ENCODE measurements around the gene MFRP.

MFRP gene

DNA sequence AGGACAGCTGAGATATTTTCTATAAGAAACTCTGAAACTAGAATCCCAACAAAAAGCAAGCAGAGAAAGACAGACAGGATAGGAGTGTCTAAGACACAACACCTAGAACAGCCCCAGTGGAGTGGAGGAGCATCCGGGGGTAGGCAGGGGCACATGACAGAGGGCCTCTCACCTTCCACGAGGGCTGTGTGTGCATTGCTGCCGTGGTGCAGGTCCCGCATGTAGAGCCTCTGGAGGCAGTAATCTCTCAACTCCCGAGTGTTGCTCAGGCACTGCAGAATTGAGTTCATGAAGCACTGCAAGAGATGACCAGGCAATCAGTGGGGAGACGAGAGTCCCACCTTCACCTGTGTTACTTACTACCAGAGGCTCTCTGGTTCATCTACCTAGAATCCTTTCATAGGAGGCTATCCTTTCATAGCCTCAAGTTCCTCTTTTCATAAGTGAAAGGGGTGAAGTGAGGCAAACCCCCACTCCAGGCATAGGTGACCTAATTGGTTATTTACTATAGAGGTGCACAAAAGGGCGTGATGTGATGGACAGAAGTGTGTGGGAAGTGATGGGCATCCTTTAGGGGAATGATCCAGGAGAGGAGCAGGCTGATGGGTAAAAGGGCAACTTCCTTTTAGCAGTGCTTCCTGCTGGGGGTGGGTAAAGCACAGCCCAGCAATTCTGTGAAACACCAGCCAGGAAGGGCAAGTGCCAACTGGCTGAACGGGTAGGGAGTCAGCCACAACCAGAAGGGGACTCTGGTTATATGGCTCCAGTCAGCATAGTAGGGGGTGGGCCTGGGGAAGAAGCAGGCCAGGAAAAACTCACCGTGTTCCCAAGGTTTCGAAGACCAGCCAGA, 13.1 kb upstream of the MFRP start:
- no peak for DNase-seq (ENCODE audit: low read depth in 1 of 2, low spot score in 1 of 2)

GRCh38 chr11:119357074-119357473, 10.6 kb upstream of the MFRP start:
- no peak for DNase-seq (ENCODE audit: low read depth in 1 of 2, low spot score in 1 of 2)

DNA sequence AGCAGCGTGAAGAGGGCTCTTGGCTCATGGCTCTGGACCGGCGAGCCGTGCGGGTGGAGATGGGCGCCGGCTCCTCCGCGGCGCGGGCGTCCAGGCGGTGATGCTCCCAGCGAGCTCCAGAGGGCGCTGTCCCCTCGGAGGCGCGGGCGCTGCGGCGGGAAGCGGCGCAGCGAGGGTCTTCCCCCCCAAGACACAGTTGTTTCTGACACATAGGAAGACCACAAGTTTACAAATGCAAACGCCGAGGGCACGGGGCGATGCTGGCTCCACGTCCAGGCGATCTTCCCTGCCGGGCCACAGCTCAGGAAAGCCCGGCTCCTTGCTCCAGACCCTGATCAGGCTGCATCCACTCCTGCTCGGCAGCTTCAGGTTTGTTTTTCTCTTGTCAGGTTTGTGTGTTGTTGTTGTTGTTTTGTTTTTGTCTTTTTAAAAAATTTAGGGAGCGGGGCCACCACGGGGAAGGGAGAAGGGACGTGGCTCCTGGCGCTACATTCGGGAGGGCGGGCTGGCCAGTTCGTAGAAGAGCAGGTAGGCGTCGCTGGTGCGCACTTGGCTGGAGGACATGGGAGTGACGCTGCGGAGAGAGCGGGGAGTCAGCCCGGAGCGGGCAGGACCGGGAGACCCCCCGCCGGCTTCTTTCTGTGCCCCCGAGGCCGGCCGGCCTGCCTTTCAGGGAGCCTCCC, 10.0 kb upstream of the MFRP start:
- DNase-seq (ENCODE audit: low read depth in 1 of 2, low spot score in 1 of 2) = peak; percentile 42 to 56

DNA sequence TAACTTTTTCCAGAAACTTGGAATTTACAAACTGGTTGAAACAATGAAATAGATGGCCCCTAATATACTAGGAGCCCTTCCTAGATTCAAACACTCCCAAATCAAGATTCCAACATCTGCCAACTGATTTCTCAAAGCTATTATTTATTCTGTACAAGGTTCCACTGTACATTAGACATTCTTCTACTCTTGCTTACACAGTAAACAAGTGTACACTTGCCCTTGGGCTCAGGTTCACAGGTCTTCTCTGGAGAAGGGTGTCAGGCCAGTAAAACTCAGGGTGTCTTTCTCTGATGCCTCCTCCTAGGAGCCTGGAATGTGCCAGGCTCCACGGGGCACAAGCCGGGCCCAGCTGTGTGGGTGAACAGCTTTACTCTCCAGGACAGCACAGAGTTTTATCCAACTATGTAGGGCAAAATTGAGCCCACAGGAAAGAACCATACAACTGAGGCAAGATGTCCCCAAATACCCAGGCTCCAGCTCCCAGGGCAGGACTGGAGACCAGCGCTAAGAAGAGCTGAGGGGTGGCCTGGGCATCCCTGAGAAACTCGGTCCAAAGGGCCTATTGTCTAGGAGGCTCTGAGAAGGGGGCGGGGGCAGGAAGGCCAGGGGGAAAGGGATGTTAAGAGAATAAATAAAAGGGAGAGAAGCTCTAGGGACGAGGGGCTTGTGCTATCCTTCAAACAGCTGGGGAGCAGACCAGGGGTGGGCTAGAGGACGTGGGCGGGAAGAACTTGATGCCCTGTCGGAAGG, 8.8 kb upstream of the MFRP start:
- DNase-seq (ENCODE audit: low read depth in 1 of 2, low spot score in 1 of 2) = no peak

GRCh38 chr11:119352857-119353260, 6.4 kb upstream of the MFRP start:
- DNase-seq (ENCODE audit: low read depth in 1 of 2, low spot score in 1 of 2) = no peak

- no peak for DNase-seq (ENCODE audit: low read depth in 1 of 2, low spot score in 1 of 2)
Measured at GRCh38 chr11:119351232-119351631, 4.7 kb upstream of the MFRP start.

DNA sequence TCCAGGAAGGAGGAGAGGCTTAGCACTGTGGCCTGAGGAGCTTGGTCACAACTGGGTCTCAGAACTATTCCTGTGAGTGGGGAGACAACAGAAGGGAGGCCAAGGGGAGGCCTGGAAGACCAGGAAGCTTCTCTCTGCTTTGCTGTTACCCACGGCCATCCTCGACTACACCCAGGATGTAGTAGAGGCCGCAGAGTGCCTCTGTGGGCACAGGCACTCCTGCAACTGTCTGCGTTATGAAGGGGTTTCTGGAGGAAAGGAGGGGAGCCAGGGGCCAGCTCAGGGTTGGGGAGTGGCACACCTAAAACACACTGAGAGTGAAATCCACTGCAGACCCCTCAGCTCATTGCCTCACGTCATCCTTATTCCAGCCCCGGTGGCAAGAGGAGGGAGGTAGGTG, 3.8 kb upstream of the MFRP start:
- DNase-seq (ENCODE audit: low read depth in 1 of 2, low spot score in 1 of 2) = no peak

GRCh38 chr11:119347940-119348605, 1.6 kb upstream of the MFRP start:
- DNase-seq (ENCODE audit: low read depth in 1 of 2, low spot score in 1 of 2) = no peak

- DNase-seq (ENCODE audit: low read depth in 1 of 2, low spot score in 1 of 2) = no peak
Measured at GRCh38 chr11:119347242-119347641, 737 bp upstream of the MFRP start.

- DNase-seq (ENCODE audit: low read depth in 1 of 2, low spot score in 1 of 2) = no peak
Measured at GRCh38 chr11:119345685-119346084, 820 bp downstream of the MFRP start.

DNA sequence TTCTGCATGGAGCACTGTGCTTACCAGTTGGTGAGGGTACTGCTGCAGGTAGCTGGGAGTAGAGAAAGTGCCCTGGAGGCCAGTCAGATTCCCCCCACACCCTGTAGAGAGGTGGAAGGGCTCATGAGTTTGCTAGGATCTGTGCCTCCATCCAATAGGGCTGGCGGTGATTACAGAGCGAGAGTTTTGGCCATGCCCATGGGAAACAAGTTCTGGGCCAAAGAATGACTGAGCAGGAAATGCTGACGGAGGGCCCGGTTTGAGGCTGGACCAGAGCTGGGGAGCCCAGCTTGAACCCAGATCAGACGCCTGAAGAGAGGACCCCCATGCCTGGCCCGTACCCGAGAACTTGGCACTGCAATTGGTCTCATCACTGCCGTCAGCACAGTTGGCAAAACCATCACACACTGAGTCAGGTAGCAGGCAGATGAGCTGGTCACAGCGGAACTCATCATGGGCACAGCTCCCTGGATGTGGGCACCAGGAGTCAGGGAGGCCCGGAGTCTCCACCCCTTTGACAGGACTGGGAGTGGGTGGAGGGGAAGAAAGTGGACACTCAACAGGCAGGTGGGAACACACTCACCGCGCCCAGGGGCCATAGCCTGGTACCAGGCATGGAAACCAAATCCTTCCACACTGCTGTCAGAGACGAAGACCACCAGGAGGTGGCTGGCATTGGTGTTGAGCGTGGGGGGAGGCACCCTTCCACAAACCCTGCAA, 2.1 kb downstream of the MFRP start:
- no peak for DNase-seq (ENCODE audit: low read depth in 1 of 2, low spot score in 1 of 2)

DNA sequence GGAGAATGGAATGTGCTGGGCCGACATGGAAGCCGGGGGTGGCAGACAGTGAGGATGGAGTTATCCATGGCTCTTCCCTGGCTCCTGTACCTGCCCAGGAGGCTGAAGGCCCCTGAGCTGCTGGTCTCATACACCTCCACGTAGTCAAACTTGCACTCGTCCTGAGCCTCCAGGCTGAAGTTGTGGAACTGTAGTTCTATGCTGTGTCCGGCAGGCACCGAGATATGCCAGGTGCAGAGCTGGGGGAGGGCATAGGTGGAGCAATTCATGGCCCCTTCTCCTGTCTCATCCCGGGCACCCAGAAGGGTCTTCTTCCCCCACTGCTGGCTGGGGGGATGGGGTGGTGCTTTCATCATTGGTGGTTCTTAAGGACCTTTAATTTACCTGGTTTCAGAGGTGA, 2.8 kb downstream of the MFRP start:
- DNase-seq (ENCODE audit: low read depth in 1 of 2, low spot score in 1 of 2) = no peak

DNA sequence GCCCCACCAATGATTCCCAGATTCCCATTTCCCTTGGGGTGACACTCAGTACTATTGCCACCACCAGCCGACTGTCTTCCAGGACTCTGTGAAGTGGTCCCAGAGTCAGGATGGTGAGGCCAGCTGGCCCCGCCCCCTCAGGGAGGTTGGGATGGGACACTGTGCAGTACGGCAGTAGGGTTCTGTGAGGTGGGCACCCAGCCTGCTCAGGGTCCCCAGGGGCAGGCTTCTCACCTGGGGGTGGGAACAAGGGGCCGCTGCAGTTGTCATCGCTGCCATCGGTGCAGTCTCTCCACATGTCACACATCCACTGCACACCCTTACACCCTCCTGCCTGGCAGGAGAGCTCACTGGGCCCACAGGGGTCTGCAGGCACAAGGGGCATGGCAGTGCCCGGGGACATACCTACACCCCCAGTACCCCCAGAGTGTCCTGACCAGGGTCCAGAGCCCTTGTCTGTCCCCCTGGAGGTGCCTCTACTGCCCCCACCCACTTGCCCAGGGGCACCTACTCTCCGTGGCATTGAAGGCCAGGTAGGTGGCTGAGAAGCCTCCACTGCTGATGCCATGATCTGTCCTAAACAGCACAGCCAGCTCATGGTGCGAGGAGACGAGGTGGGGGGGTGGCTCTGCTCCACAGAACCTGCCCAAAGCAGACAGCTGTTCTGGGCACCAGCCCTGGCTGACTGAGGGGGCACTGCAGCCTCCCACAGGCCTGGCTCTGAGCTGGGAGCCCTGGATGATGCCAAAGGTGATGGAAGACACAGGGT, 4.0 kb downstream of the MFRP start:
- no peak for DNase-seq (ENCODE audit: low read depth in 1 of 2, low spot score in 1 of 2)

GRCh38 chr11:119342023-119342300, 4.5 kb downstream of the MFRP start:
- DNase-seq (ENCODE audit: low read depth in 1 of 2, low spot score in 1 of 2) = no peak

- DNase-seq (ENCODE audit: low read depth in 1 of 2, low spot score in 1 of 2) = no peak
Measured at GRCh38 chr11:119341222-119342022, 5.1 kb downstream of the MFRP start.

- no peak for DNase-seq (ENCODE audit: low read depth in 1 of 2, low spot score in 1 of 2)
Measured at GRCh38 chr11:119340335-119341221, 5.9 kb downstream of the MFRP start, which contains the start of gene C1QTNF5. TSS of gene C1QTNF5 (minus strand) at chr11:119340883. CDS start at chr11:119340397, 486 bp downstream.

DNA sequence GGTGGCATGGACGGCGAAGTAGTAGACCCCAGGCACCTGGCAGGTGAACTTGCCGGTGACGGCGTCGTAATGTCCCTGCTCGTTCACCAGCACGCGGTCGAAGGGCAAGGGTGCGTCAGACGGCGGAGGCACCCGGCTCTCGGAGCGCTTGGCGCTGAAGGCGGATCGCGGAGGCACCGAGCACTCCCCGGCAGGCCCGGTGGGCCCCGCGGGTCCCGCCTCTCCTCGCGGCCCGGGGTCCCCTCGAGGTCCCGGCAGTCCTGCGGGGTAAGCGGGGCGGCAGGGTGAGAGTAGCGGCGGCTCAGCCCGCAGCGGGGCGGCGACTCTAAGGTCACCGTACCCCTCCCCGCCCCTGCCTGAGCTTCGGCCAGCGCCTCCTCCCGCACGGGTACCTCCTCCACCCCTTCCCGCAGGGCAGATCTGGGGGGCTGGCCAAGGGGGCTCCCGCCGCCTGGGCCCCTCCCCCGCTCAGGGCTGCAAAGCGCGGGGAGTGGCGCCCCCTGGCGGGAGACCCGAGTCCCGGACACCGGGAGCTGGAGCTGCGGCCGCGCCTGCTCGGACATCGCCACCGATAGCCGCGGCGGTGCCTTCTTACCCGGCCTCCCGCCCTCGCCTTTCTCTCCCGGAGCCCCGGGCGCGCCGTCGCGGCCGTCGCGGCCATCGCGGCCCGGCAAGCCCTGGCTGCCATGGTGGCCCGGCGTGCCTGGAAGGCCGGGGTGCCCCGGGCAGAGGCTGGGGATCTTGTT, 6.7 kb downstream of the MFRP start:
- no peak for DNase-seq (ENCODE audit: low read depth in 1 of 2, low spot score in 1 of 2)
